Measurements from ENCODE around the gene BBS7.

GRCh38 chr4:121875652-121876051 is 5.4 kb upstream of the BBS7 start:
- no peak for TF ChIP-seq CTCF (IDR thresholded peaks at IDR 0.05; ENCODE audit: poor library complexity, severe bottlenecking)
- TF ChIP-seq TAF1 (IDR thresholded peaks at IDR 0.05; ENCODE audit: low read depth): no peak
- TF ChIP-seq EZH2 (IDR thresholded peaks at IDR 0.05; ENCODE audit: borderline replicate concordance, insufficient read depth, low read length, poor library complexity, severe bottlenecking): no peak
- TF ChIP-seq REST (IDR thresholded peaks at IDR 0.05; ENCODE audit: borderline replicate concordance): no peak

Measured in neural cell (in vitro differentiated cells).